ENCODE data around the gene CCL13.

Gene CCL13

GRCh38 chr17:34364751-34365150, 8.5 kb downstream of the CCL13 start:
- no peak for DNase-seq

- no peak for DNase-seq
Observed at GRCh38 chr17:34365340-34365739, 9.1 kb downstream of the CCL13 start.

- DNase-seq = no peak
Observed at GRCh38 chr17:34366010-34366409, 9.7 kb downstream of the CCL13 start.

- DNase-seq = no peak
Observed at GRCh38 chr17:34366529-34367107, 10.3 kb downstream of the CCL13 start.

- DNase-seq = no peak
Observed at GRCh38 chr17:34367486-34368195, 11.4 kb downstream of the CCL13 start.

GRCh38 chr17:34368196-34368945, 12.1 kb downstream of the CCL13 start:
- DNase-seq = no peak

GRCh38 chr17:34368946-34369500, 12.7 kb downstream of the CCL13 start:
- no peak for DNase-seq

- no peak for DNase-seq
Observed at GRCh38 chr17:34369571-34369970, 13.3 kb downstream of the CCL13 start.

- no peak for DNase-seq
Observed at GRCh38 chr17:34370376-34370996, 14.2 kb downstream of the CCL13 start.

- DNase-seq = no peak
Observed at GRCh38 chr17:34370997-34371395, 14.7 kb downstream of the CCL13 start.

GRCh38 chr17:34371405-34372100, 15.3 kb downstream of the CCL13 start:
- DNase-seq = no peak

GRCh38 chr17:34374457-34374856, 18.2 kb downstream of the CCL13 start:
- DNase-seq = no peak

GRCh38 chr17:34375426-34375997, 19.2 kb downstream of the CCL13 start:
- DNase-seq = no peak

GRCh38 chr17:34377078-34377823, 21.0 kb downstream of the CCL13 start:
- DNase-seq = no peak

- DNase-seq = no peak
Observed at GRCh38 chr17:34378664-34379101, 22.4 kb downstream of the CCL13 start.

GRCh38 chr17:34379868-34380267, 23.6 kb downstream of the CCL13 start:
- no peak for DNase-seq

- DNase-seq = no peak
Observed at GRCh38 chr17:34382621-34383124, 26.4 kb downstream of the CCL13 start.

- no peak for DNase-seq
Observed at GRCh38 chr17:34383216-34383615, 26.9 kb downstream of the CCL13 start.

GRCh38 chr17:34384271-34384670, 28.0 kb downstream of the CCL13 start:
- no peak for DNase-seq

- DNase-seq = no peak
Observed at GRCh38 chr17:34384822-34385605, 28.7 kb downstream of the CCL13 start.

GRCh38 chr17:34386343-34386696, 30.0 kb downstream of the CCL13 start:
- DNase-seq = no peak
